ENCODE results near the gene FSTL4. TPM values are rescaled to one million over a fixed set of nuclear protein-coding genes. Genes with fewer than 3 reads are reported as not detected.
A peak's percentile ranks its signal among the peaks of the same experiment; 100 is the strongest.

Gene FSTL4
- total and polyA plus RNA-seq, 2 experiments from 2014 or later = 1.4 to 2.8 TPM

- peaks cover 11% of the 10 kb centered on the region; the same call in 1 of the 3 replicates for H3K9me3 Mint-ChIP-seq
- H3K4me3 Mint-ChIP-seq = no peak overlapping the region
- H3K27ac Mint-ChIP-seq = peak overlapping the region; percentile 2
- Histone ChIP-seq H3K4me1 (ENCODE audit: insufficient read depth) (no peaks in the 10 kb centered on the region), H3K4me3 (no peak overlapping the region), H3K4me2 (no peak overlapping the region), H3K27me3 (ENCODE audit: insufficient read depth) (no peaks in the 10 kb centered on the region), H3K36me3 (ENCODE audit: insufficient read depth) (no peaks in the 10 kb centered on the region), H3K9me2 (ENCODE audit: insufficient read depth) (no peaks in the 10 kb centered on the region), H2AFZ (no peak overlapping the region), H3K79me2 (replicated peaks; ENCODE audit: insufficient read depth) (no peaks in the 10 kb centered on the region), H3F3A (replicated peaks; ENCODE audit: low read depth) (no peaks in the 10 kb centered on the region), H3K27ac (ENCODE audit: low read depth) (no peak overlapping the region), H4K20me1 (replicated peaks; ENCODE audit: insufficient read depth) (no peaks in the 10 kb centered on the region)
- ATAC-seq = peak; percentile 82
- no peak for TF ChIP-seq ZNF331 (CRISPR knock-in tag; IDR thresholded peaks at IDR 0.05; ENCODE audit: low read depth)
- TF ChIP-seq, protein P1, sequence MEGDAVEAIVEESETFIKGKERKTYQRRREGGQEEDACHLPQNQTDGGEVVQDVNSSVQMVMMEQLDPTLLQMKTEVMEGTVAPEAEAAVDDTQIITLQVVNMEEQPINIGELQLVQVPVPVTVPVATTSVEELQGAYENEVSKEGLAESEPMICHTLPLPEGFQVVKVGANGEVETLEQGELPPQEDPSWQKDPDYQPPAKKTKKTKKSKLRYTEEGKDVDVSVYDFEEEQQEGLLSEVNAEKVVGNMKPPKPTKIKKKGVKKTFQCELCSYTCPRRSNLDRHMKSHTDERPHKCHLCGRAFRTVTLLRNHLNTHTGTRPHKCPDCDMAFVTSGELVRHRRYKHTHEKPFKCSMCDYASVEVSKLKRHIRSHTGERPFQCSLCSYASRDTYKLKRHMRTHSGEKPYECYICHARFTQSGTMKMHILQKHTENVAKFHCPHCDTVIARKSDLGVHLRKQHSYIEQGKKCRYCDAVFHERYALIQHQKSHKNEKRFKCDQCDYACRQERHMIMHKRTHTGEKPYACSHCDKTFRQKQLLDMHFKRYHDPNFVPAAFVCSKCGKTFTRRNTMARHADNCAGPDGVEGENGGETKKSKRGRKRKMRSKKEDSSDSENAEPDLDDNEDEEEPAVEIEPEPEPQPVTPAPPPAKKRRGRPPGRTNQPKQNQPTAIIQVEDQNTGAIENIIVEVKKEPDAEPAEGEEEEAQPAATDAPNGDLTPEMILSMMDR (conservative IDR thresholded peaks at IDR 0.05; ENCODE audit: low read depth in 2 of 2) = peak; percentile 8 to 42; a peak in 2 of 4 replicates
- H3K36me3 Mint-ChIP-seq (ENCODE audit: low read depth) = no peaks in the 10 kb centered on the region
- peaks cover 8% of the 10 kb centered on the region for H3K4me1 Mint-ChIP-seq
- DNase-seq (ENCODE audit: low spot score) = peak; percentile 20
- peaks cover 3% of the 10 kb centered on the region for H3K27me3 Mint-ChIP-seq (ENCODE audit: insufficient read depth, low read depth, poor library complexity)
These were observed 375.8 kb downstream of the FSTL4 start for GRCh38 chr5:133236541-133236951.

DNA sequence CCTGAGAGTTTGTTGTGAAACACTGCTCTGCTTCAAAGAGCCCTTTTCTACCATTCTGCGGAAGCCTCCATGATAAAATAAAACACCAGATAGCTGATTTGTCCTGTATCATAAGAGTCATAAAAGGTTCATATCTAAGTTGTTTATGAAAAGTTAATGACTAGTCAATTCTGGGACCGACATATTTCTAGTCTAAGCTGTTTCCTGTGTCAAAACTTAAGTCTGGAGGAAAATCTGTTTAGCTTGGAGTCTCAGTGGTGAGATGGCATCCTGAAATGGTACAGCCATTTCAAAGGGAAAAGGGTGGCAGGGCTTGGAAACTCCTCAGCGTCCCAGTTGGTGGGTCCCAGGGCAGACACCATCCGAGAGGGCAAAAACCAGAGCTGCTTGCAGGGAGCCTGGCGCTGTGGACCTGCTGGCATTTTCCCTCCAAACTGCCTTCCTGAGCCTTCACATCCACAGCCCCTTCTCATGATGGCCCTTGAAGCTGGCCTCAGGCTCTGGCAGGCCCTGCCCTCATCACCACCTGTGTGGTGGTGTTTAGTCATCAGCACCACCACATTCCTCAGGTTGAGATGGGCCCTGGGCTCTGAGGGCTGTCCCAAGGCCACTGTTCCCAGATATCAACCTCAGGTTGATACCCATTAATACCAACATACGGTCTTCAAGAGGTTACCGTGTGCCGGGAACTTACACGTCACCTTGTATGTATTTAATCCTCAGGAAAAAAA, 376.5 kb downstream of the FSTL4 start:
- no peaks in the 10 kb centered on the region for H3K4me1 ChIP-seq (ENCODE audit: insufficient read depth)
- no peak overlapping the region for H3K4me3 Mint-ChIP-seq
- DNase-seq (ENCODE audit: low spot score) = no peak
- no peak overlapping the region for H3K4me3 ChIP-seq
- H4K20me1 ChIP-seq (replicated peaks; ENCODE audit: insufficient read depth) = no peaks in the 10 kb centered on the region
- no peaks in the 10 kb centered on the region for H3K36me3 ChIP-seq (ENCODE audit: insufficient read depth)
- no peak overlapping the region for H3K4me2 ChIP-seq
- H3K27ac Mint-ChIP-seq = no peak overlapping the region
- TF ChIP-seq POLR2AphosphoS5 (IDR thresholded peaks at IDR 0.05; ENCODE audit: low read depth) = no peak
- no peak for TF ChIP-seq REST (IDR thresholded peaks at IDR 0.05; ENCODE audit: unreplicated experiment)
- peaks cover 11% of the 10 kb centered on the region; the same call in 1 of the 3 replicates for H3K9me3 Mint-ChIP-seq
- H2AFZ ChIP-seq = no peak overlapping the region
- H3K27me3 Mint-ChIP-seq (ENCODE audit: insufficient read depth, low read depth, poor library complexity) = peaks cover 3% of the 10 kb centered on the region
- H3K4me1 Mint-ChIP-seq = peaks cover 8% of the 10 kb centered on the region
- H3F3A ChIP-seq (replicated peaks; ENCODE audit: low read depth) = no peaks in the 10 kb centered on the region
- ATAC-seq = peak; percentile 33; the same call in 2 of the 3 replicates
- no peaks in the 10 kb centered on the region for H3K27me3 ChIP-seq (ENCODE audit: insufficient read depth)
- no peaks in the 10 kb centered on the region for H3K9me2 ChIP-seq (ENCODE audit: insufficient read depth)
- no peaks in the 10 kb centered on the region for H3K79me2 ChIP-seq (replicated peaks; ENCODE audit: insufficient read depth)
- H3K36me3 Mint-ChIP-seq (ENCODE audit: low read depth) = no peaks in the 10 kb centered on the region
- no peak overlapping the region for H3K27ac ChIP-seq (ENCODE audit: low read depth)
